C4-2B (cell line): ENCODE measurements around the gene ACCSL.

Experiments
- H3K27ac ChIP-seq: fragments of 450-650 bp; 2 replicates; pipeline ENCODE4 v1.5.1; 2017
- CTCF ChIP-seq: fragments of 450-650 bp; conservative IDR thresholded peaks from 2 replicates; pipeline ENCODE4 v1.5.1; 2017; ENCODE audit warnings: mild to moderate bottlenecking
- ZFX ChIP-seq: fragments of 450-650 bp; IDR thresholded peaks from 2 replicates; pipeline ENCODE4 v1.6.1; 2017

Gene ACCSL

GRCh38 chr11:44014968-44015623 lies 32.7 kb upstream of the ACCSL start:
- TF ChIP-seq ZFX (no peak), CTCF (no peak)
- H3K27ac ChIP-seq: no peak overlapping the region

GRCh38 chr11:44015624-44016007 lies 32.2 kb upstream of the ACCSL start:
- no peak for TF ChIP-seq CTCF
- no peak for TF ChIP-seq ZFX
- no peak overlapping the region for H3K27ac ChIP-seq

- TF ChIP-seq ZFX (no peak), CTCF (no peak)
- no peak overlapping the region for H3K27ac ChIP-seq
Measured at GRCh38 chr11:44016131-44016530, 31.6 kb upstream of the ACCSL start.

- H3K27ac ChIP-seq: no peak overlapping the region
Measured at GRCh38 chr11:44016546-44017442, 31.0 kb upstream of the ACCSL start.

GRCh38 chr11:44017443-44018126 lies 30.2 kb upstream of the ACCSL start:
- TF ChIP-seq CTCF (no peak), ZFX (no peak)
- H3K27ac ChIP-seq: 0 out of 2 replicates have a peak overlapping the region, but pooled peaks have one; percentile 5

More at GRCh38 chr11:44016546-44017442, 31.0 kb upstream of the ACCSL start:
- no peak for TF ChIP-seq CTCF
- no peak for TF ChIP-seq ZFX

GRCh38 chr11:44018127-44018521 lies 29.7 kb upstream of the ACCSL start:
- 0 out of 2 replicates have a peak overlapping the region, but pooled peaks have one; percentile 5 for H3K27ac ChIP-seq
- TF ChIP-seq ZFX (no peak), CTCF (no peak)

- no peak overlapping the region for H3K27ac ChIP-seq
- TF ChIP-seq CTCF (no peak), ZFX (no peak)
Measured at GRCh38 chr11:44018829-44019228, 29.0 kb upstream of the ACCSL start.
